Cardiac muscle cell (in vitro differentiated cells and primary cell): ENCODE data around the gene LGALS1. TPM values are rescaled to one million over a fixed set of nuclear protein-coding genes. Genes with fewer than 3 reads are reported as not detected.
A peak's percentile ranks its signal among the peaks of the same experiment; 100 is the strongest.

Experiments used
- DNase-seq, 2 donors: peaks; one replicate each; pipeline versions ENCODE4 v3.0.0 to v3.0.0-alpha.2; 2010 to 2017; ENCODE audit warnings: low read depth in 1 of 2, low spot score in 1 of 2
- H3K27ac ChIP-seq: fragments of 200-600 bp; sonication (generic); 2 replicates; pipeline ENCODE4 v1.5.1; 2016
- H3K27me3 ChIP-seq: fragments of 200-600 bp; sonication (generic); 2 replicates; pipeline ENCODE4 v1.6.0; 2016; ENCODE audit warnings: control low read depth
- H3K36me3 ChIP-seq: fragments of 200-600 bp; sonication (generic); 2 replicates; pipeline ENCODE4 v1.5.1; 2016; ENCODE audit warnings: control low read depth
- H3K4me1 ChIP-seq: fragments of 200-600 bp; sonication (generic); 2 replicates; pipeline ENCODE4 v1.8.1; 2017; ENCODE audit warnings: low read depth, mild to moderate bottlenecking, mixed run types
- H3K4me3 ChIP-seq: fragments of 200-600 bp; sonication (generic); 2 replicates; pipeline ENCODE4 v1.5.1; 2016; ENCODE audit warnings: mild to moderate bottlenecking
- H3K9me3 ChIP-seq: fragments of 200-600 bp; sonication (generic); 2 replicates; pipeline ENCODE4 v1.5.1; 2017; ENCODE audit warnings: low read depth, mild to moderate bottlenecking, control low read depth
- CTCF ChIP-seq: IDR thresholded peaks from 2 replicates; pipeline ENCODE4 v1.5.1; 2012; ENCODE audit warnings: low read depth, mild to moderate bottlenecking, low read length
- polyA plus RNA-seq: library from polyadenylated mRNA; unstranded; fragments of >200 nt; fragmentation: Nextera tagmentation; extraction: Ambion mirVana; gene quantifications from 2 replicates; pipeline ENCODE4 v1.2.1, GENCODE V29; 2016
- total RNA-seq: library from RNA; depleted of rRNA; stranded (reverse); fragments of >200 nt; gene quantifications from 2 replicates; pipeline ENCODE4 v1.2.3, GENCODE V29; 2016

LGALS1 gene
- total and polyA plus RNA-seq, 2 experiments from 2014 or later = 8.1 to 24.5 TPM

DNA sequence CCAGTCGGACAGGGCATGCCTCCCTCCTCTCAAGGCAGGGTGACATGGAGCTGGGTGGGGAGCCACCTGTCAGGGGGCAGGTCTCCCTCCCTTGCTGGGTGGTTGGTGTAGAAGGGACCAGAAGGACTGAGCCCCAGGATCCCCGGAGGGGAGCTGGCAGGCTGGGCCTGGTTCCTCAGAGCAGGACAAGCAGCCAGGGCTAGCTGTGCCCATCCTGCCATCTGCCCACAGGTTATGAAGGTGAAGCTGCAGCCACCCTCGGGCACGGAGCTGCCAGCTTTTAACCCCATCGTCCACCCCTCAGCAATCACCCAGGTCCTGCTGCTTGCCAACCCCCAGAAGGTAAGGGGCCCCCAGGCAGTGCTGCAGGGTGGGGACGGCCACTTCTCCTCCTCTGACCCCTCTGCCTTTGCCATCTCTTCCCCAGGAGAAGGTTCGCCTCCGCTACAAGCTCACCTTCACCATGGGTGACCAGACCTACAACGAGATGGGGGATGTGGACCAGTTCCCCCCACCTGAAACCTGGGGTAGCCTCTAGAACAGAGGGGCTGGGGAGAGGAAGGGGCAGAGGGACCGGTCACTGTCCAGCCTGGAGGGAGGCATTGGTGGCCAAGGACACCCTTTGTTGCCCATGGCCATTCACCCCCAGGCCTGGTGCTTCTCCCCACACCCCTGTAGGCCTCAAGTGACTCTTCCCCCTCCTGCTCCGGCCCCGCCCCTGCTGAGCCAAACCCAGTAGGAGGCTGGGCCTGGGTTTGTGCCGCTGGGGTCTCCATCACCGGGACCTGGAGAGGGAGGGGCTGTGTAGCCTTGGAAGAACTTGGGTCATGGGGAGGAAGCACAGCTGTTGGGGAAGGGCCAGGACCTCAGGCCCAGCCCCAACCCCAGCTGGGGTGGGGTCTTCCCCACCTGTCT is 43.0 kb upstream of the LGALS1 start:
- Histone ChIP-seq H3K27ac (peak overlapping the region; percentile 91), H3K36me3 (peaks cover 6% of the 10 kb centered on the region), H3K4me1 (peaks cover 30% of the 10 kb centered on the region), H3K27me3 (no peaks in the 10 kb centered on the region), H3K9me3 (no peaks in the 10 kb centered on the region), H3K4me3 (no peak overlapping the region)
- no peak for DNase-seq
- no peak for TF ChIP-seq CTCF

DNA sequence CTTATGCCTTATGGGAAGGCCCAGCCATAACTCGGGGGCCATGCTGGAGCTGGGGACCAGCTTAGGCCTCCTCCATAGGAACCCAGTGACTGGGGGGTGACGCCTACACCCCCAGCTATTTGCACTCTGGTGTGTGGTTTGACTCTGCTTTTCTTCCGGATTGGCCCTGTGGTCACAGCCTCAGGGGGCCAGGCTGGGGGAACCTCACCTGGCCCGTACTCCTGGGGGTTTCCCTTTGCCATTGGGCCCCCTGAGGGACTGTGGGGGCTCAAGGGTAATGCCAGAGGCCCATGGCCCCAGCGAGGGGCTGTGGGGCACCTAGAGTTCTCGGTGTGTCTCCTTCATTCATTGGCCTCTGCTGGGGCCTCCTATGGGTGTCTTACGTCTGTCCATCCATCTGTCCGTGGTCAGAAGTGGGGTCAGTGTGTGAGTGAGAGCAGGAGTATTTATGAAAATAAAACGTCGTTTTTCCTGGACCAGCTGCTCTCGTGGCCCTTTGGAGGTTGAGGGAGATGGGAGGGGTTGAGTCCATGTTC is 42.3 kb upstream of the LGALS1 start:
- Histone ChIP-seq H3K4me1 (peaks cover 30% of the 10 kb centered on the region), H3K27me3 (no peaks in the 10 kb centered on the region), H3K4me3 (no peak overlapping the region), H3K9me3 (no peaks in the 10 kb centered on the region), H3K27ac (peak overlapping the region; percentile 91), H3K36me3 (peaks cover 6% of the 10 kb centered on the region)
- DNase-seq = peak in 1 of 2 donors; percentile 14
- no peak for TF ChIP-seq CTCF

GRCh38 chr22:37633625-37634416 is 41.6 kb upstream of the LGALS1 start:
- H3K27ac ChIP-seq = peak overlapping the region; percentile 91
- peak; percentile 13 for TF ChIP-seq CTCF
- H3K36me3 ChIP-seq = peaks cover 6% of the 10 kb centered on the region
- DNase-seq = peak; percentile 88 to 96
- no peaks in the 10 kb centered on the region for H3K27me3 ChIP-seq
- H3K9me3 ChIP-seq = no peaks in the 10 kb centered on the region
- H3K4me3 ChIP-seq = no peak overlapping the region
- peaks cover 30% of the 10 kb centered on the region for H3K4me1 ChIP-seq

- Histone ChIP-seq H3K27me3 (no peaks in the 10 kb centered on the region), H3K4me1 (peaks cover 30% of the 10 kb centered on the region), H3K27ac (peak overlapping the region; percentile 91), H3K36me3 (peaks cover 3% of the 10 kb centered on the region), H3K4me3 (no peak overlapping the region), H3K9me3 (no peaks in the 10 kb centered on the region)
- DNase-seq = no peak
- peak; percentile 25 for TF ChIP-seq CTCF
Observed at GRCh38 chr22:37634417-37634924, 41.0 kb upstream of the LGALS1 start.

DNA sequence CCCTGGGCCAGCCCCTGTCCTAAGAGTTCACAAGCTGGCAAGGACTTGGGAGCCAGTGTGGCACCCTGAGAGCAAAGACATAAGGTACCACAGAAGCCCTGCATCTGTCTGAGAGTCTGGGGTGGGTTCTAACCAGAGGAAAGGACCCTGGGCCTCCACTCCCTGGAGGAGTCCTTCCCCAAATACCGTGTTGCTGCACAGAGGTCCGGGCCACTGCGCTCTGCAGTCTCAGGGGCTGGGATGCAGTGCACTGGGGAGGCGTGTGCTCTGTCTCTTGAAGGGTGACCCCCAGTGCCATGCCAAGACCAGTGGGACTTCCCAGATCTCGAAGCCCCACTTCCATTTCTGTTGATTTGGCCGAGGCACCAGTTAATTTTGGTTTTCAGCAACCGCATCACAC is 40.3 kb upstream of the LGALS1 start:
- Histone ChIP-seq H3K9me3 (no peaks in the 10 kb centered on the region), H3K27me3 (no peaks in the 10 kb centered on the region), H3K4me3 (no peak overlapping the region), H3K36me3 (no peaks in the 10 kb centered on the region), H3K4me1 (peaks cover 34% of the 10 kb centered on the region), H3K27ac (peak overlapping the region; percentile 91)
- DNase-seq = no peak
- no peak for TF ChIP-seq CTCF
